CD14-positive monocyte (primary cell): ENCODE measurements around the gene LRRK1. TPM values are rescaled to one million over a fixed set of nuclear protein-coding genes. Genes with fewer than 3 reads are reported as not detected.

ENCODE experiments used
- DNase-seq, 3 donors: peaks; one replicate each; pipeline ENCODE4 v3.0.0-alpha.2; 2011 to 2022
- H2AFZ ChIP-seq: 2 replicates; pipeline ENCODE4 v1.6.0; 2012; ENCODE audit warnings: mild to moderate bottlenecking, low read depth, low read length, inconsistent platforms; ENCODE audit not compliant: insufficient read depth, poor library complexity, severe bottlenecking
- H3K27ac ChIP-seq, 2 donors: 1 replicate in 1 of 2; 2 replicates in 1 of 2; pipeline ENCODE4 v1.5.1; 2012 to 2013; ENCODE audit warnings: low read length in 2 of 2, control low read depth in 1 of 2, inconsistent platforms in 1 of 2, low read depth in 1 of 2, mild to moderate bottlenecking in 1 of 2
- H3K27me3 ChIP-seq, 2 donors: one replicate each; pipeline versions ENCODE4 v1.6.0 to v1.6.1; 2011 to 2013; ENCODE audit warnings: low read length in 2 of 2; ENCODE audit not compliant: control insufficient read depth in 2 of 2, insufficient read depth in 2 of 2
- H3K36me3 ChIP-seq, 2 donors: replicated peaks in 1 of 2; 1 replicate in 1 of 2; 2 replicates in 1 of 2; pipeline versions ENCODE4 v1.5.1 to v1.6.1; 2012 to 2013; ENCODE audit warnings: low read length in 2 of 2, control low read depth in 1 of 2, inconsistent platforms in 1 of 2, mild to moderate bottlenecking in 1 of 2; ENCODE audit not compliant: insufficient read depth in 2 of 2, control insufficient read depth in 1 of 2
- H3K4me1 ChIP-seq, 2 donors: 1 replicate in 1 of 2; 2 replicates in 1 of 2; pipeline versions ENCODE4 v1.5.1 to v1.6.1; 2012 to 2013; ENCODE audit warnings: low read length in 2 of 2, control low read depth in 1 of 2, inconsistent platforms in 1 of 2, mild to moderate bottlenecking in 1 of 2, moderate library complexity in 1 of 2; ENCODE audit not compliant: insufficient read depth in 2 of 2, control insufficient read depth in 1 of 2
- H3K4me2 ChIP-seq: replicated peaks from 2 replicates; pipeline ENCODE3; 2012; ENCODE audit warnings: low read length, moderate library complexity, mild to moderate bottlenecking; ENCODE audit not compliant: poor library complexity, severe bottlenecking; ENCODE audit errors: extremely low read depth
- H3K4me3 ChIP-seq, 3 experiments: fragments of 200-600 bp in 1 of 3; sonication (generic) in 1 of 3; replicated peaks in 1 of 3; 1 replicate in 2 of 3; 2 replicates in 1 of 3; pipeline ENCODE4 v1.5.1; 2011 to 2013; ENCODE audit warnings: low read length in 3 of 3, mild to moderate bottlenecking in 3 of 3, control low read depth in 2 of 3, low read depth in 2 of 3, inconsistent platforms in 1 of 3, moderate library complexity in 1 of 3
- H3K79me2 ChIP-seq: 2 replicates; pipeline ENCODE4 v1.6.0; 2012; ENCODE audit warnings: mild to moderate bottlenecking, control low read depth, inconsistent platforms, low read length, moderate library complexity; ENCODE audit not compliant: insufficient read depth
- H3K9ac ChIP-seq: 2 replicates; pipeline ENCODE4 v1.6.0; 2017; ENCODE audit warnings: low read length, mild to moderate bottlenecking; ENCODE audit not compliant: insufficient read depth, poor library complexity, severe bottlenecking
- H3K9me3 ChIP-seq, 2 donors: replicated peaks in 1 of 2; 1 replicate in 1 of 2; 2 replicates in 1 of 2; pipeline versions ENCODE4 v1.5.1 to v1.6.1; 2012 to 2013; ENCODE audit warnings: low read length in 2 of 2, control low read depth in 1 of 2; ENCODE audit not compliant: control insufficient read depth in 1 of 2, insufficient read depth in 1 of 2
- H4K20me1 ChIP-seq: 2 replicates; pipeline ENCODE4 v1.6.0; 2012; ENCODE audit warnings: mild to moderate bottlenecking, low read length, control low read depth, moderate library complexity; ENCODE audit not compliant: insufficient read depth
- H3K27ac Mint-ChIP-seq, 7 donors: one replicate each; pipeline ENCODE4 v1.8.0; 2020; ENCODE audit warnings: mild to moderate bottlenecking in 7 of 7, mixed read lengths in 7 of 7, moderate library complexity in 6 of 7, inconsistent platforms in 2 of 7
- H3K27me3 Mint-ChIP-seq, 3 donors: one replicate each; pipeline ENCODE4 v1.8.0; 2021 to 2022; ENCODE audit warnings: low read depth in 3 of 3, mild to moderate bottlenecking in 3 of 3, mixed read lengths in 3 of 3, moderate library complexity in 3 of 3, inconsistent platforms in 1 of 3
- H3K36me3 Mint-ChIP-seq, 2 donors: one replicate each; pipeline ENCODE4 v1.8.0; 2020; ENCODE audit warnings: mixed read lengths in 2 of 2, inconsistent platforms in 1 of 2, mild to moderate bottlenecking in 1 of 2
- H3K4me1 Mint-ChIP-seq: one replicate; pipeline ENCODE4 v1.8.0; 2020; ENCODE audit warnings: mild to moderate bottlenecking, mixed read lengths
- H3K4me3 Mint-ChIP-seq, 2 donors: one replicate each; pipeline ENCODE4 v1.8.0; 2020; ENCODE audit warnings: mild to moderate bottlenecking in 2 of 2, mixed read lengths in 2 of 2, moderate library complexity in 1 of 2
- H3K9me3 Mint-ChIP-seq, 7 donors: one replicate each; pipeline ENCODE4 v1.8.0; 2020 to 2022; ENCODE audit warnings: mixed read lengths in 7 of 7, mild to moderate bottlenecking in 6 of 7, moderate library complexity in 6 of 7, inconsistent platforms in 2 of 7
- WGBS: methylation state at CpG from one replicate; pipeline ENCODE4 v1.1.5; 2013; ENCODE audit warnings: missing lambda C conversion rate; ENCODE audit not compliant: insufficient coverage; 5-methylcytosine and 5-hydroxymethylcytosine counted together
- intact Hi-C, 2 donors: fragments of 100-400 bp; cut with micrococcal nuclease; formaldehyde crosslinking; loops; one replicate each; pipeline versions ENCODE4 v1.15.0 to v1.15.1; 2023
- polyA plus RNA-seq, 3 donors: library from polyadenylated mRNA; depleted of rRNA in 1 of 3; unstranded in 2 of 3; stranded (reverse) in 1 of 3; fragments of 300-500 nt in 2 of 3; fragments of >200 nt in 1 of 3; fragmentation: Illumina TruSeq in 2 of 3; gene quantifications; 1 replicate in 2 of 3; 2 replicates in 1 of 3; pipeline ENCODE4 v1.2.3, GENCODE V29; 2012 to 2021
- TF ChIP-seq, protein P1 (sequence below): fragments of 200-600 bp; IDR thresholded peaks from one replicate; pipeline ENCODE4 v1.8.0; 2022; ENCODE audit warnings: antibody characterized with exemption, mild to moderate bottlenecking

The LRRK1 gene
- polyA plus RNA-seq, 3 donors, result 1.7 to 18.9 (median 5.4) TPM

DNA sequence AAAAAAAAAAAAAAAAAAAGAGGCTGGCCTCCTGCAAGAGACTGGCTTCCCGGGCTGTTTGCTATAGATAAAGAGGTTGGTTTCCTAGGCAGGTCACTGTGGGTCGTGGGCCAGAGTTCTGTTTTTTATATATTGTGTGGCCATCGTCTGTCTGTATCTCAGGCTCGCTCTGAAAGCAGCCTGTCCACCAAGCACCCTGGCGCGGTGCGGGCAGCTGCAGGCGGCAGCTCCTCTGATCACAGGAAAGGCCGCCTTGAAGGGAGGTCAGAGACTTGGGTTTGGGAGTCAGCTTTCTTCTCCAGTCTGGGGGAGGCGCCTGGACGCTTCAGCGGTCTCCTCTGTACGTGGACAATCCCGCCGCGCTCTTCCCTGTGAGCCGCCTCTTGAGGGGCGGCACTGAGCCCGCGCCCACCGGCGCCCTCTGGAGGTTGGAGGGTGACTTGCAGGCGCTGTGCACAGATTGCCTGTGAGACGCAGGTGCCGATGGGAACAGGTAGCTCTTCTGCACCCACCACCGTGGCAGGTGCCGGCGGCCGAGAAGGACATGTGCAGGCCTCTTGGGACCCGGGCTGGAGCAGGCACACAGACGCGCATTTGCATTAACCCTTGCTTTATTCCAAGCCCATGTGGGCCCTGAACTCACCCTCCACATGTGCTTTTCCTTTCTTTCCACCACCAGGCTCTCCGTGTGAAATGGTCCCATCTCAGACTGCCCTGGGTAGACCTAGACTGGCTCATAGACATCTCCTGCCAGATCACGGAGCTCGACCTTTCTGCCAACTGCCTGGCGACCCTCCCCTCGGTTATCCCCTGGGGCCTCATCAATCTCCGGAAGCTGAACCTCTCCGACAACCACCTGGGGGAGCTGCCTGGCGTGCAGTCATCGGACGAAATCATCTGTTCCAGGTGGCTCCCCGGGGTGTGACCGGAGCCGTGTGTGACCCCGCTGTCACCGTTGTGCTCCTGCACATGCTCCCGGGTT, 89.3 kb downstream of the LRRK1 start:
- Histone ChIP-seq H2AFZ (peak overlapping the region; percentile 80), H3K4me1 (peaks cover 19 to 21% of the 10 kb centered on the region in 2 donors), H3K36me3 (peaks cover 27 to 69% of the 10 kb centered on the region in 2 donors), H3K4me3 (peak overlapping the region; percentile 33 to 74 (median 47)), H3K27ac (no peak overlapping the region), H3K9ac (peak overlapping the region; percentile 24), H3K27me3 (peaks cover 0 to 5% of the 10 kb centered on the region in 2 donors), H4K20me1 (peaks cover 20% of the 10 kb centered on the region), H3K9me3 (peaks cover 0 to 10% of the 10 kb centered on the region in 2 donors), H3K4me2 (peak overlapping the region; percentile 88), H3K79me2 (no peaks in the 10 kb centered on the region)
- Mint-ChIP-seq H3K27me3 (peaks cover 9 to 17% (median 15%) of the 10 kb centered on the region in 3 donors), H3K4me3 (peak overlapping the region; percentile 72 to 88), H3K27ac (peak overlapping the region in 3 of 7 donors; percentile 25 to 64 (median 44)), H3K36me3 (peaks cover 56 to 74% of the 10 kb centered on the region in 2 donors), H3K4me1 (peaks cover 21% of the 10 kb centered on the region), H3K9me3 (peaks cover 0 to 14% (median 8%) of the 10 kb centered on the region in 7 donors)
- WGBS, result 31% methylated on average over 42 of the region's 48 CpGs
- TF ChIP-seq, protein P1, sequence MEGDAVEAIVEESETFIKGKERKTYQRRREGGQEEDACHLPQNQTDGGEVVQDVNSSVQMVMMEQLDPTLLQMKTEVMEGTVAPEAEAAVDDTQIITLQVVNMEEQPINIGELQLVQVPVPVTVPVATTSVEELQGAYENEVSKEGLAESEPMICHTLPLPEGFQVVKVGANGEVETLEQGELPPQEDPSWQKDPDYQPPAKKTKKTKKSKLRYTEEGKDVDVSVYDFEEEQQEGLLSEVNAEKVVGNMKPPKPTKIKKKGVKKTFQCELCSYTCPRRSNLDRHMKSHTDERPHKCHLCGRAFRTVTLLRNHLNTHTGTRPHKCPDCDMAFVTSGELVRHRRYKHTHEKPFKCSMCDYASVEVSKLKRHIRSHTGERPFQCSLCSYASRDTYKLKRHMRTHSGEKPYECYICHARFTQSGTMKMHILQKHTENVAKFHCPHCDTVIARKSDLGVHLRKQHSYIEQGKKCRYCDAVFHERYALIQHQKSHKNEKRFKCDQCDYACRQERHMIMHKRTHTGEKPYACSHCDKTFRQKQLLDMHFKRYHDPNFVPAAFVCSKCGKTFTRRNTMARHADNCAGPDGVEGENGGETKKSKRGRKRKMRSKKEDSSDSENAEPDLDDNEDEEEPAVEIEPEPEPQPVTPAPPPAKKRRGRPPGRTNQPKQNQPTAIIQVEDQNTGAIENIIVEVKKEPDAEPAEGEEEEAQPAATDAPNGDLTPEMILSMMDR, result peak; percentile 98
- peak; percentile 66 to 69 (median 69) for DNase-seq
- intact Hi-C loops, result loop anchor here (5.0 to 10.0 kb wide), 2 partner anchors 54 to 381 kb away; no protein-coding TSS in a partner anchor

DNA sequence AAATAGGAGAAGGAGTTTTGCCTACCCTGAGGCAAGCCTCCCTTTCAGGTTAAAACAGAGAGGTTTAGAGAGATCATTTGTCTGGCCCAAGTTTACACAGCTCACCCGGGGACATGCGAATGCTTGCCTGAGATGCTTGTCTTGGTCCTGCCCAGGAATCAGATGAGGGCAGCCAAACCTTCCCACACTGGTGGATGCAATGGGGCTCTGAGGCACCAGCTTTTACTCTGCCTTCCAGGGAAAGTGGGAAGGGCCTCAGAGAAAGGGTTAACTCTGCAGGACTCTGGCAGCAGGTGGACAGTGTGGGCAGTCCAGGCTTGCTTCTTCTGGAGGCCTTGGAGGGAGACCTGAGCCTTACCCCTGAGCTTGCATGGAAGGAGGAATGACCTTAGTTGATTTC, 90.0 kb downstream of the LRRK1 start:
- Histone ChIP-seq H3K9me3 (peaks cover 0 to 10% of the 10 kb centered on the region in 2 donors), H3K4me2 (no peak overlapping the region), H3K4me3 (no peak overlapping the region), H3K4me1 (peaks cover 19 to 21% of the 10 kb centered on the region in 2 donors), H4K20me1 (peaks cover 24% of the 10 kb centered on the region), H3K27me3 (peaks cover 0 to 5% of the 10 kb centered on the region in 2 donors), H3K9ac (no peak overlapping the region), H3K27ac (no peak overlapping the region), H3K36me3 (peaks cover 32 to 71% of the 10 kb centered on the region in 2 donors), H2AFZ (no peak overlapping the region), H3K79me2 (no peaks in the 10 kb centered on the region)
- H3K36me3 Mint-ChIP-seq, result peaks cover 59 to 75% of the 10 kb centered on the region in 2 donors
- WGBS, result no CpG with 5 or more reads among the region's 2 CpGs
- H3K4me3 Mint-ChIP-seq, result no peak overlapping the region
- peak overlapping the region in 1 of 7 donors; percentile 64 for H3K27ac Mint-ChIP-seq
- peaks cover 21% of the 10 kb centered on the region for H3K4me1 Mint-ChIP-seq
- peaks cover 0 to 14% (median 8%) of the 10 kb centered on the region in 7 donors for H3K9me3 Mint-ChIP-seq
- peaks cover 12 to 17% (median 15%) of the 10 kb centered on the region in 3 donors for H3K27me3 Mint-ChIP-seq
- no peak for DNase-seq
- intact Hi-C loops, result loop anchor here (5.0 to 10.0 kb wide), 2 partner anchors 54 to 382 kb away; no protein-coding TSS in a partner anchor
- TF ChIP-seq, protein P1, result no peak
